Keratinocyte (primary cell): Measurements from ENCODE around the gene GNG8. TPM values are rescaled to one million over a fixed set of nuclear protein-coding genes. Genes with fewer than 3 reads are reported as not detected.

Experiments used
- DNase-seq: peaks from one replicate; pipeline ENCODE4 v3.0.0-alpha.2; 2011; ENCODE audit warnings: low read depth, missing footprints, low spot score
- FAIRE-seq: peaks from 2 replicates; lab custom pipeline; 2011; peaks lifted over from hg19 to GRCh38; lab: Jason Lieb, UNC
- H2AFZ ChIP-seq: 2 replicates; pipeline ENCODE4 v1.6.0; 2012; ENCODE audit warnings: low read length, control low read depth, inconsistent platforms; ENCODE audit not compliant: control insufficient read depth
- H3K27ac ChIP-seq: 2 replicates; pipeline ENCODE4 v1.5.1; 2011; ENCODE audit warnings: low read length; ENCODE audit not compliant: control insufficient read depth, insufficient read depth
- H3K27me3 ChIP-seq: 3 replicates; pipeline ENCODE4 v1.6.0; 2011; ENCODE audit warnings: low read length; ENCODE audit not compliant: control insufficient read depth, insufficient read depth; ENCODE audit errors: extremely low read depth
- H3K36me3 ChIP-seq, 2 experiments: 2 replicates in 1 of 2; 3 replicates in 1 of 2; pipeline ENCODE4 v1.5.1; 2011; ENCODE audit warnings: low read length in 2 of 2, mild to moderate bottlenecking in 1 of 2; ENCODE audit not compliant: control insufficient read depth in 2 of 2, insufficient read depth in 2 of 2; ENCODE audit errors: extremely low read depth in 1 of 2
- H3K4me1 ChIP-seq: 3 replicates; pipeline ENCODE4 v1.5.1; 2011; ENCODE audit warnings: low read length; ENCODE audit not compliant: control insufficient read depth, insufficient read depth; ENCODE audit errors: extremely low read depth
- H3K4me2 ChIP-seq: 3 replicates; pipeline ENCODE4 v1.6.0; 2011; ENCODE audit warnings: low read depth, low read length; ENCODE audit not compliant: control insufficient read depth, insufficient read depth; ENCODE audit errors: extremely low read depth
- H3K4me3 ChIP-seq, 3 experiments: fragments of 200-600 bp in 1 of 3; sonication (generic) in 1 of 3; 2 replicates in 2 of 3; 3 replicates in 1 of 3; pipeline ENCODE4 v1.5.1; 2011 to 2016; ENCODE audit warnings: low read length in 3 of 3, mild to moderate bottlenecking in 3 of 3, control low read depth in 2 of 3, inconsistent platforms in 1 of 3, low read depth in 1 of 3, mixed read lengths in 1 of 3, mixed run types in 1 of 3, moderate library complexity in 1 of 3; ENCODE audit not compliant: control insufficient read depth in 2 of 3, insufficient read depth in 2 of 3; ENCODE audit errors: extremely low read depth in 1 of 3
- H3K79me2 ChIP-seq: 2 replicates; pipeline ENCODE4 v1.6.0; 2012; ENCODE audit warnings: low read length; ENCODE audit not compliant: control insufficient read depth, insufficient read depth
- H3K9ac ChIP-seq: 3 replicates; pipeline ENCODE4 v1.6.0; 2011; ENCODE audit warnings: low read length; ENCODE audit not compliant: control insufficient read depth, insufficient read depth; ENCODE audit errors: extremely low read depth
- H3K9me1 ChIP-seq: 3 replicates; pipeline ENCODE4 v1.6.0; 2011; ENCODE audit warnings: low read length; ENCODE audit not compliant: control insufficient read depth, insufficient read depth; ENCODE audit errors: extremely low read depth
- H3K9me3 ChIP-seq: 2 replicates; pipeline ENCODE4 v1.5.1; 2012; ENCODE audit warnings: low read depth, low read length; ENCODE audit not compliant: control insufficient read depth
- H4K20me1 ChIP-seq: 3 replicates; pipeline ENCODE4 v1.6.0; 2011; ENCODE audit warnings: low read length; ENCODE audit not compliant: control insufficient read depth, insufficient read depth; ENCODE audit errors: extremely low read depth
- CTCF ChIP-seq, 3 experiments: IDR thresholded peaks in 1 of 3; conservative IDR thresholded peaks in 1 of 3; optimal IDR thresholded peaks in 1 of 3; 2 replicates in 2 of 3; 3 replicates in 1 of 3; pipeline versions ENCODE3 to v1.5.1; 2011; ENCODE audit warnings: low read length in 3 of 3, mild to moderate bottlenecking in 3 of 3, moderate library complexity in 2 of 3, control low read depth in 1 of 3, inconsistent platforms in 1 of 3; ENCODE audit not compliant: insufficient read depth in 2 of 3; ENCODE audit errors: extremely low read depth in 1 of 3
- EZH2 ChIP-seq: IDR thresholded peaks from one replicate; pipeline ENCODE4 v1.6.1; 2012; ENCODE audit warnings: inconsistent platforms, mild to moderate bottlenecking, low read length, moderate library complexity
- dilution Hi-C: fragments of 300-500 bp; cut with MboI; formaldehyde crosslinking; loops from one replicate; pipeline ENCODE4 v1.7.0; 2020; ENCODE audit warnings: low sequenced_read_pairs; ENCODE audit not compliant: extremely low pct_ligation_motif_present
- polyA plus RNA-seq, 5 experiments: library from polyadenylated mRNA; depleted of rRNA in 3 of 5; stranded (reverse) in 3 of 5; stranded (forward) in 1 of 5; unstranded in 1 of 5; fragments of >200 nt; gene quantifications; 1 replicate in 1 of 5; 2 replicates in 3 of 5; 3 replicates in 1 of 5; pipeline versions ENCODE4 v1.2.1 to v1.2.3, GENCODE V29; 2011 to 2012; ENCODE audit warnings: missing spikeins in 2 of 5, low read depth in 1 of 5, low replicate concordance in 1 of 5

GNG8 gene
- polyA plus RNA-seq, 1 donor (not counting 4 experiments of a cell fraction or from before 2014, with no cell fraction given), result not detected

- H3K9me1 ChIP-seq, result no peaks in the 10 kb centered on the region
- no peaks in the 10 kb centered on the region for H3K9me3 ChIP-seq
- H3K9ac ChIP-seq, result no peak overlapping the region
- no peak overlapping the region for H3K4me3 ChIP-seq
- no peak overlapping the region for H2AFZ ChIP-seq
- H3K27me3 ChIP-seq, result no peaks in the 10 kb centered on the region
- no peak overlapping the region for H3K27ac ChIP-seq
- H3K79me2 ChIP-seq, result peaks cover 22% of the 10 kb centered on the region
- no peak overlapping the region for H3K4me2 ChIP-seq
- FAIRE-seq (no peak), DNase-seq (no peak)
- dilution Hi-C loops, result no loop called here
- peaks cover 45 to 51% of the 10 kb centered on the region in 2 experiments for H3K36me3 ChIP-seq
- peaks cover 15% of the 10 kb centered on the region for H3K4me1 ChIP-seq
- H4K20me1 ChIP-seq, result peaks cover 15% of the 10 kb centered on the region
- no peak for TF ChIP-seq CTCF (optimal IDR thresholded peaks at IDR 0.05 in 1 of 3, IDR thresholded peaks at IDR 0.05 in 1 of 3, conservative IDR thresholded peaks at IDR 0.05 in 1 of 3; ENCODE audit: extremely low read depth in 1 of 3, insufficient read depth in 2 of 3, low read length in 3 of 3)
- no peak for TF ChIP-seq EZH2
Measured at GRCh38 chr19:46610413-46610775, 25.6 kb downstream of the GNG8 start.

DNA sequence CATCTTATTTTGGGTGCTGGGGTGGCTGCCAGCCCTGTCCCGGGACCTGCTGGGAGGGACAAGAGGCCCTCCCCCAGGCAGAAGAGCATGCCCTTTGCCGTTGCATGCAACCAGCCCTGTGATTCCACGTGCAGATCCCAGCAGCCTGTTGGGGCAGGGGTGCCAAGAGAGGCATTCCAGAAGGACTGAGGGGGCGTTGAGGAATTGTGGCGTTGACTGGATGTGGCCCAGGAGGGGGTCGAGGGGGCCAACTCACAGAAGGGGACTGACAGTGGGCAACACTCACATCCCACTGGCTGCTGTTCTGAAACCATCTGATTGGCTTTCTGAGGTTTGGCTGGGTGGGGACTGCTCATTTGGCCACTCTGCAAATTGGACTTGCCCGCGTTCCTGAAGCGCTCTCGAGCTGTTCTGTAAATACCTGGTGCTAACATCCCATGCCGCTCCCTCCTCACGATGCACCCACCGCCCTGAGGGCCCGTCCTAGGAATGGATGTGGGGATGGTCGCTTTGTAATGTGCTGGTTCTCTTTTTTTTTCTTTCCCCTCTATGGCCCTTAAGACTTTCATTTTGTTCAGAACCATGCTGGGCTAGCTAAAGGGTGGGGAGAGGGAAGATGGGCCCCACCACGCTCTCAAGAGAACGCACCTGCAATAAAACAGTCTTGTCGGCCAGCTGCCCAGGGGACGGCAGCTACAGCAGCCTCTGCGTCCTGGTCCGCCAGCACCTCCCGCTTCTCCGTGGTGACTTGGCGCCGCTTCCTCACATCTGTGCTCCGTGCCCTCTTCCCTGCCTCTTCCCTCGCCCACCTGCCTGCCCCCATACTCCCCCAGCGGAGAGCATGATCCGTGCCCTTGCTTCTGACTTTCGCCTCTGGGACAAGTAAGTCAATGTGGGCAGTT lies 26.2 kb downstream of the GNG8 start:
- dilution Hi-C loops, result no loop called here
- peaks cover 45 to 54% of the 10 kb centered on the region in 2 experiments for H3K36me3 ChIP-seq

More for the DNA sequence above, 26.2 kb downstream of the GNG8 start:
- Histone ChIP-seq H2AFZ (no peak overlapping the region), H3K79me2 (peaks cover 28% of the 10 kb centered on the region), H3K4me1 (peaks cover 15% of the 10 kb centered on the region), H3K27ac (no peak overlapping the region), H3K27me3 (no peaks in the 10 kb centered on the region), H3K4me2 (no peak overlapping the region), H3K4me3 (no peak overlapping the region), H3K9me3 (no peaks in the 10 kb centered on the region), H3K9ac (no peak overlapping the region), H4K20me1 (peaks cover 19% of the 10 kb centered on the region), H3K9me1 (no peaks in the 10 kb centered on the region)
- TF ChIP-seq CTCF (optimal IDR thresholded peaks at IDR 0.05 in 1 of 3, IDR thresholded peaks at IDR 0.05 in 1 of 3, conservative IDR thresholded peaks at IDR 0.05 in 1 of 3; ENCODE audit: extremely low read depth in 1 of 3, insufficient read depth in 2 of 3, low read length in 3 of 3), result no peak
- TF ChIP-seq EZH2, result no peak
- DNase-seq (no peak), FAIRE-seq (no peak)
